Thyroid gland (tissue), 4 donors: ENCODE results near the gene TXNDC11.

ENCODE experiments used
- POLR2A ChIP-seq, 2 donors: fragments of 450-650 bp; IDR thresholded peaks; one replicate each; pipeline ENCODE4 v1.6.1; 2017; ENCODE audit warnings: antibody characterized with exemption in 2 of 2, mild to moderate bottlenecking in 2 of 2, moderate library complexity in 1 of 2
- TF ChIP-seq, protein P1 (sequence below), 6 experiments: fragments of 200-600 bp in 3 of 6; fragments of 450-650 bp in 3 of 6; sonication (generic) in 3 of 6; IDR thresholded peaks; one replicate each; pipeline ENCODE4 v1.5.1; 2016 to 2019; ENCODE audit warnings: antibody characterized with exemption in 6 of 6, mild to moderate bottlenecking in 2 of 6, inconsistent platforms in 1 of 6, moderate library complexity in 1 of 6

- TF ChIP-seq, protein P1, sequence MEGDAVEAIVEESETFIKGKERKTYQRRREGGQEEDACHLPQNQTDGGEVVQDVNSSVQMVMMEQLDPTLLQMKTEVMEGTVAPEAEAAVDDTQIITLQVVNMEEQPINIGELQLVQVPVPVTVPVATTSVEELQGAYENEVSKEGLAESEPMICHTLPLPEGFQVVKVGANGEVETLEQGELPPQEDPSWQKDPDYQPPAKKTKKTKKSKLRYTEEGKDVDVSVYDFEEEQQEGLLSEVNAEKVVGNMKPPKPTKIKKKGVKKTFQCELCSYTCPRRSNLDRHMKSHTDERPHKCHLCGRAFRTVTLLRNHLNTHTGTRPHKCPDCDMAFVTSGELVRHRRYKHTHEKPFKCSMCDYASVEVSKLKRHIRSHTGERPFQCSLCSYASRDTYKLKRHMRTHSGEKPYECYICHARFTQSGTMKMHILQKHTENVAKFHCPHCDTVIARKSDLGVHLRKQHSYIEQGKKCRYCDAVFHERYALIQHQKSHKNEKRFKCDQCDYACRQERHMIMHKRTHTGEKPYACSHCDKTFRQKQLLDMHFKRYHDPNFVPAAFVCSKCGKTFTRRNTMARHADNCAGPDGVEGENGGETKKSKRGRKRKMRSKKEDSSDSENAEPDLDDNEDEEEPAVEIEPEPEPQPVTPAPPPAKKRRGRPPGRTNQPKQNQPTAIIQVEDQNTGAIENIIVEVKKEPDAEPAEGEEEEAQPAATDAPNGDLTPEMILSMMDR (IDR thresholded peaks at IDR 0.05), result no peak
- no peak for TF ChIP-seq POLR2A (IDR thresholded peaks at IDR 0.05)
Observed at GRCh38 chr16:11667221-11667823, 75.3 kb downstream of the TXNDC11 start.
